GM23248 (cell line): Measurements from ENCODE around the gene GRAMD1B. TPM values are rescaled to one million over a fixed set of nuclear protein-coding genes. Genes with fewer than 3 reads are reported as not detected.
A peak's percentile ranks its signal among the peaks of the same experiment; 100 is the strongest.

Experiments
- DNase-seq: peaks from one replicate; pipeline ENCODE4 v3.0.0-alpha.2; 2015
- H2AFZ ChIP-seq: fragments of 200-600 bp; sonication (generic); 2 replicates; pipeline ENCODE4 v1.6.1; 2016; ENCODE audit warnings: antibody characterized with exemption
- H3F3A ChIP-seq: fragments of 200-600 bp; sonication (generic); 2 replicates; pipeline ENCODE4 v1.6.1; 2016; ENCODE audit warnings: mild to moderate bottlenecking, antibody characterized with exemption, mixed run types; ENCODE audit not compliant: insufficient read depth
- H3K27ac ChIP-seq: fragments of 200-600 bp; sonication (generic); 2 replicates; pipeline ENCODE4 v1.5.1; 2016; ENCODE audit warnings: mild to moderate bottlenecking
- H3K27me3 ChIP-seq: fragments of 200-600 bp; sonication (generic); replicated peaks from 2 replicates; pipeline ENCODE4 v1.6.1; 2016; ENCODE audit warnings: mild to moderate bottlenecking; ENCODE audit not compliant: insufficient read depth
- H3K36me3 ChIP-seq: fragments of 200-600 bp; sonication (generic); 2 replicates; pipeline ENCODE4 v1.6.1; 2016; ENCODE audit warnings: low read depth, mild to moderate bottlenecking
- H3K4me1 ChIP-seq: fragments of 200-600 bp; sonication (generic); 2 replicates; pipeline ENCODE4 v1.6.1; 2016; ENCODE audit warnings: mild to moderate bottlenecking; ENCODE audit not compliant: insufficient read depth
- H3K4me2 ChIP-seq: fragments of 200-600 bp; sonication (generic); one replicate; pipeline ENCODE4 v1.6.1; 2016; ENCODE audit warnings: mild to moderate bottlenecking; ENCODE audit not compliant: unreplicated experiment
- H3K4me3 ChIP-seq: fragments of 200-600 bp; sonication (generic); 2 replicates; pipeline ENCODE4 v1.5.1; 2016; ENCODE audit warnings: mild to moderate bottlenecking
- H3K79me2 ChIP-seq: fragments of 200-600 bp; sonication (generic); 2 replicates; pipeline ENCODE4 v1.6.1; 2016; ENCODE audit warnings: mild to moderate bottlenecking; ENCODE audit not compliant: insufficient read depth
- H3K9ac ChIP-seq: fragments of 200-600 bp; sonication (generic); 2 replicates; pipeline ENCODE4 v1.6.1; 2016; ENCODE audit warnings: mild to moderate bottlenecking
- H3K9me2 ChIP-seq: fragments of 200-600 bp; sonication (generic); 2 replicates; pipeline ENCODE4 v1.6.1; 2016; ENCODE audit warnings: mixed run types, mild to moderate bottlenecking, moderate library complexity; ENCODE audit not compliant: insufficient read depth
- H3K9me3 ChIP-seq: fragments of 200-600 bp; sonication (generic); one replicate; pipeline ENCODE4 v1.6.1; 2017; ENCODE audit warnings: low read depth
- H4K20me1 ChIP-seq: fragments of 200-600 bp; sonication (generic); 2 replicates; pipeline ENCODE4 v1.6.0; 2016; ENCODE audit not compliant: insufficient read depth
- EZH2 ChIP-seq: fragments of 200-600 bp; sonication (generic); IDR thresholded peaks from 2 replicates; pipeline ENCODE4 v1.6.1; 2018; ENCODE audit warnings: antibody characterized with exemption, mild to moderate bottlenecking; ENCODE audit not compliant: insufficient read depth, poor library complexity, severe bottlenecking
- EZH2phosphoT487 ChIP-seq: fragments of 200-600 bp; sonication (generic); IDR thresholded peaks from 2 replicates; pipeline ENCODE4 v1.6.1; 2018; ENCODE audit warnings: antibody characterized with exemption, moderate library complexity, mild to moderate bottlenecking, low read depth; ENCODE audit not compliant: insufficient read depth
- WGBS, 2 experiments: methylation state at CpG; one replicate each; pipeline ENCODE4 v1.1.6; 2015 to 2017; ENCODE audit warnings: low lambda C conversion rate in 2 of 2, low coverage in 1 of 2; ENCODE audit errors: missing lambda C conversion rate in 2 of 2; 5-methylcytosine and 5-hydroxymethylcytosine counted together
- in situ Hi-C: fragments of 300-500 bp; cut with MboI; formaldehyde crosslinking; loops from 2 replicates; pipeline ENCODE4 v1.15.0; 2020
- polyA plus RNA-seq: library from polyadenylated mRNA; unstranded; fragments of >200 nt; fragmentation: Nextera tagmentation; extraction: Ambion mirVana; gene quantifications from 2 replicates; pipeline ENCODE4 v1.2.1, GENCODE V29; 2016
- total RNA-seq: library from RNA; depleted of rRNA; stranded (reverse); fragments of >200 nt; shearing (Covaris generic); gene quantifications from 2 replicates; pipeline ENCODE4 v1.2.3, GENCODE V29; 2014

GRAMD1B gene
- total and polyA plus RNA-seq, 2 experiments from 2014 or later: 4.1 to 14.8 TPM

DNA sequence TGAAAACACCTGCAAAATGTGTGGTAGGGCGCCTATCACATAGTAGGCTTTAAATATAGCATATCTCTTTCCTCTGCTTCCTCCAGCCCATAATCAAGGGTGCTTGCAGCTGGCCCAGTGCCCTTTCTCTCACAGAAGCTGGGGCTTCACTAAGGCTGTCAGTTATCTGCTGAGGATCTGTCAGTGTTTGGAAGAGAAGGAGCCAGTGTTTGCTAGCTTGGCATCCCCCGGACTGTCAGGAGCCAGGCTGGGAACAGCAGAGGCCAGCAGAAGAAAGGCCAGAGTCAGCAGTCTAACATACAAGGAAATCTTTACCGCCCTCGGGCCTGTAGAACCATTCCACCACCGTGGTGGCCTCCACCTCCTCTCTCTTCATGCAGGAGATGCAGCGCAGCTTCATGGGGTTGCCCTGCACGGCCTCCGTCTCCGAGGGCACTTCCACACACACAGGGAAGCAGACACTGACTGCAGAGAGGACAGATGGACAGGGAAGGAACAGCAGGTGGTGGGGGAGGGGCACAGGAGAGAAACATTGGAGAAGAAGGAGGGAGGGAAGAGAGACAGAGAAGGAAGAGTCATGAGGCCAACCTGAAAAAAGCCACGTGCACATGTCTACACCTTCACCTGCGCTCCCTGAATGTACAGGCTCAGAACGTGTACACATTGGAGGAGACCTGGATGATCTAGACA lies 215.4 kb downstream of the GRAMD1B start:
- Histone ChIP-seq H3F3A (no peaks in the 10 kb centered on the region), H3K4me3 (no peak overlapping the region), H3K4me1 (no peaks in the 10 kb centered on the region), H3K36me3 (no peaks in the 10 kb centered on the region), H4K20me1 (no peaks in the 10 kb centered on the region), H3K27me3 (peaks cover 38% of the 10 kb centered on the region), H3K27ac (no peak overlapping the region), H3K9ac (no peak overlapping the region), H3K9me2 (no peaks in the 10 kb centered on the region), H2AFZ (no peak overlapping the region), H3K9me3 (no peaks in the 10 kb centered on the region), H3K79me2 (no peaks in the 10 kb centered on the region), H3K4me2 (no peak overlapping the region)
- no peak for DNase-seq
- 52 to 53% methylated on average over 12 of the region's 12 CpGs for WGBS, 2 experiments
- TF ChIP-seq EZH2phosphoT487: no peak
- in situ Hi-C loops: no loop called here

DNA sequence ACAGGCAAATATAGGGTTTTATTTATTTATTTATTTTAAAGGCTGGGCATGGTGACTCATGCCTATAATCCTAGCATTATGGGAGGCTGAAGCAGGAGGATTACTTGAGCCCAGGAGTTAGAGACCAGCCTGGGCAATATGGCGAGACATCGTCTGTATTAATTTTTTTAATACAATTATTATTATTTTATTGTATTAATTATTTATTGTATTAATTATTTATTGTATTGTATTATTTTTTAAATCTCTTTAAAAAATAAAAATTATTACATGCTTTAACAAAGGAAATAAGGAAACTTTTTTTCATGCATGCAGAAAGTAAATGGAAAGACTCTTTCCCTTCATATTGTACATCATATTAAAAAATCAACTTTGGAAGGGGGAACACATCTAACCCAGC lies 220.8 kb downstream of the GRAMD1B start:
- no peaks in the 10 kb centered on the region for H3K79me2 ChIP-seq
- no peaks in the 10 kb centered on the region for H3K4me1 ChIP-seq
- no peaks in the 10 kb centered on the region for H3K9me3 ChIP-seq
- H3K9me2 ChIP-seq: no peaks in the 10 kb centered on the region
- H3K4me3 ChIP-seq: no peak overlapping the region
- no peak overlapping the region for H3K27ac ChIP-seq
- DNase-seq: no peak
- peaks cover 36% of the 10 kb centered on the region for H3K27me3 ChIP-seq
- no peaks in the 10 kb centered on the region for H3K36me3 ChIP-seq
- TF ChIP-seq EZH2phosphoT487 (no peak), EZH2 (no peak)
- no peak overlapping the region for H2AFZ ChIP-seq
- no peaks in the 10 kb centered on the region for H4K20me1 ChIP-seq
- no peak overlapping the region for H3K4me2 ChIP-seq
- in situ Hi-C loops: no loop called here
- WGBS, 2 experiments: 69 to 80% methylated on average over 2 of the region's 2 CpGs
- no peak overlapping the region for H3K9ac ChIP-seq
- H3F3A ChIP-seq: no peaks in the 10 kb centered on the region

DNA sequence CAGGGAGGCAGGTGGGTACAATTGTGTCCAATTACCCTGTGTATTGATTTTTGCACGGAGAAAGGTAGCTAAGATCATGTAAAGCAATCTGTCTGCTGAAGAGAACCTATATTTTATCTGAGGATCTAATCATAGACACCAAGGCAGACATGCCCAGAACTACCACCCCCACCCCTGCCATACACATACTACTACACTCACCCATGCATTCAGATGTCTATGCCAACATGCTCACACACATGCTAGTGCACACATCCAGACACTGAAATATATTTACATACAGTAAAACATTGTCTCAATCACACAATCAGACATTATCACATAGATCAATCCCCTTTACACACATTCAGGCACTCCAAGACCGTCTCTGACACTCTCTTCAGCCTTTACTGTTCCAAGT lies 222.5 kb downstream of the GRAMD1B start:
- H4K20me1 ChIP-seq: no peaks in the 10 kb centered on the region
- no peaks in the 10 kb centered on the region for H3K79me2 ChIP-seq
- in situ Hi-C loops: no loop called here
- H3K27ac ChIP-seq: no peak overlapping the region
- no peaks in the 10 kb centered on the region for H3K9me3 ChIP-seq
- H3K27me3 ChIP-seq: peaks cover 31% of the 10 kb centered on the region
- TF ChIP-seq EZH2 (no peak), EZH2phosphoT487 (no peak)
- no peak overlapping the region for H3K9ac ChIP-seq
- no peaks in the 10 kb centered on the region for H3K36me3 ChIP-seq
- no peak overlapping the region for H2AFZ ChIP-seq
- WGBS, 2 experiments: 20 to 24% methylated on average over 2 of the region's 2 CpGs
- H3K4me3 ChIP-seq: no peak overlapping the region
- no peak for DNase-seq
- H3F3A ChIP-seq: no peaks in the 10 kb centered on the region
- H3K4me2 ChIP-seq: no peak overlapping the region
- H3K4me1 ChIP-seq: no peaks in the 10 kb centered on the region
- no peaks in the 10 kb centered on the region for H3K9me2 ChIP-seq

DNA sequence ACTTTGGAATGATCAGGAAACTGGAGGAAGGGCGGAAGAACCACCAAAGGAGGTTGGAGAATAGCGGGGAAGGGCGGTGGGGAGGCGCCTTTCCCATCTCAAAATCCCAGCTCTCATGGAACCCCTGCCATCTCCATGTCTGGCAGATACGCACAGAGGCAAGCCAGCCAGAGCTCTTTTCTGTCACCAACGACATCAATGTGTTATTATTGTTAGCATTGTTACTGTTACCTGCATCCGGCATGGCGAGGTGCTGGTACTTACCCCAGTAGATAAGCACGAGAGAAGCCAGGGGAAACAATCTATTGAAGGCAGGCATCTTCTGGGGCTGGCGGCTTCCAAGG lies 223.4 kb downstream of the GRAMD1B start:
- no peak overlapping the region for H2AFZ ChIP-seq
- H3K9ac ChIP-seq: no peak overlapping the region
- H3F3A ChIP-seq: no peaks in the 10 kb centered on the region
- no peak overlapping the region for H3K4me2 ChIP-seq
- in situ Hi-C loops: no loop called here
- no peak overlapping the region for H3K27ac ChIP-seq
- peak overlapping the region; percentile 64; the same call in 1 of the 2 replicates for H3K4me3 ChIP-seq
- no peak for DNase-seq
- no peaks in the 10 kb centered on the region for H3K4me1 ChIP-seq
- no peaks in the 10 kb centered on the region for H4K20me1 ChIP-seq
- H3K27me3 ChIP-seq: peaks cover 28% of the 10 kb centered on the region
- no peaks in the 10 kb centered on the region for H3K36me3 ChIP-seq
- H3K79me2 ChIP-seq: no peaks in the 10 kb centered on the region
- TF ChIP-seq EZH2phosphoT487 (no peak), EZH2 (no peak)
- H3K9me3 ChIP-seq: no peaks in the 10 kb centered on the region
- 12 to 13% methylated on average over 10 of the region's 10 CpGs for WGBS, 2 experiments
- H3K9me2 ChIP-seq: no peaks in the 10 kb centered on the region
